ENCODE data around the gene ABCC3.

DNA sequence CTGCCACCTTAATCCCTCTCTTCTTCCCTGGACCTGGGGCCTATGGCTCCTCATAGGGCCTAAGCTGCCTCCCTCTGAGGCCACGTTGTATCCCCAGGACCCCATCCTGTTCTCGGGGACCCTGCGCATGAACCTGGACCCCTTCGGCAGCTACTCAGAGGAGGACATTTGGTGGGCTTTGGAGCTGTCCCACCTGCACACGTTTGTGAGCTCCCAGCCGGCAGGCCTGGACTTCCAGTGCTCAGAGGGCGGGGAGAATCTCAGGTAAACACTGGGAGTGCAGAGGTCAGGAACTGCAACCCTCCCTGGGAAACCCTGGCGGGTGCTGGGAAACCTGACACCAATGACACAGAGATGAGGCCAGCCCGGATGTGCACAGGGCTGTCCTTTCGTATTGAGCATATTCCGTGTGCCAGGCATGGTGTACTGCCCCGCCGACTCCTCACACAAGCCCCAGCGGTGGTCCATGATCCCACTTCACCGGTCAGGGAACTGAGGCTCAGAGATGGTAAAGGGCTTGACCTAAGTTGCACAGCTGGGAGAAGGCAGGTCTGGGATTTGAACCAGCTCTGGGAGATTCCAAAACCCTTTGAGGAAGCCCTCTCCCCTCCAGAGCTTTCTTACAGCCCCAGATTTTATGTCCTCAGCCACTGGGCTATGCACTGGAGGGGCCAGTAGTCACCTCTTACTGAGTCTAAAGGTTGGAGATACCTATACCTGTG is 50.1 kb downstream of the ABCC3 start:
- TF ChIP-seq SP2 (IDR thresholded peaks at IDR 0.05; ENCODE audit: low read length) (no peak), EP300 (IDR thresholded peaks at IDR 0.05; ENCODE audit: borderline replicate concordance in 1 of 2, low read depth in 2 of 2, low read length in 2 of 2) (no peak), ZNF274 (IDR thresholded peaks at IDR 0.05; ENCODE audit: borderline replicate concordance, extremely low read depth, low read length) (no peak), POLR2A (IDR thresholded peaks at IDR 0.05; ENCODE audit: control extremely low read depth in 1 of 2, low read depth in 2 of 2, low read length in 2 of 2) (no peak), JUN (IDR thresholded peaks at IDR 0.05; ENCODE audit: low read depth, low read length) (no peak), EZH2 (IDR thresholded peaks at IDR 0.05; ENCODE audit: low read depth, low read length, severe bottlenecking) (no peak), SRF (IDR thresholded peaks at IDR 0.05; ENCODE audit: low read depth, low read length) (no peak), GABPA (IDR thresholded peaks at IDR 0.05; ENCODE audit: borderline replicate concordance, insufficient read depth, low read length) (no peak), HDAC2 (IDR thresholded peaks at IDR 0.05; ENCODE audit: borderline replicate concordance in 1 of 2, low read depth in 2 of 2, low read length in 2 of 2) (no peak), FOSL1 (IDR thresholded peaks at IDR 0.05; ENCODE audit: insufficient read depth, low read depth, low read length) (no peak)
- TF ChIP-seq, protein P1, sequence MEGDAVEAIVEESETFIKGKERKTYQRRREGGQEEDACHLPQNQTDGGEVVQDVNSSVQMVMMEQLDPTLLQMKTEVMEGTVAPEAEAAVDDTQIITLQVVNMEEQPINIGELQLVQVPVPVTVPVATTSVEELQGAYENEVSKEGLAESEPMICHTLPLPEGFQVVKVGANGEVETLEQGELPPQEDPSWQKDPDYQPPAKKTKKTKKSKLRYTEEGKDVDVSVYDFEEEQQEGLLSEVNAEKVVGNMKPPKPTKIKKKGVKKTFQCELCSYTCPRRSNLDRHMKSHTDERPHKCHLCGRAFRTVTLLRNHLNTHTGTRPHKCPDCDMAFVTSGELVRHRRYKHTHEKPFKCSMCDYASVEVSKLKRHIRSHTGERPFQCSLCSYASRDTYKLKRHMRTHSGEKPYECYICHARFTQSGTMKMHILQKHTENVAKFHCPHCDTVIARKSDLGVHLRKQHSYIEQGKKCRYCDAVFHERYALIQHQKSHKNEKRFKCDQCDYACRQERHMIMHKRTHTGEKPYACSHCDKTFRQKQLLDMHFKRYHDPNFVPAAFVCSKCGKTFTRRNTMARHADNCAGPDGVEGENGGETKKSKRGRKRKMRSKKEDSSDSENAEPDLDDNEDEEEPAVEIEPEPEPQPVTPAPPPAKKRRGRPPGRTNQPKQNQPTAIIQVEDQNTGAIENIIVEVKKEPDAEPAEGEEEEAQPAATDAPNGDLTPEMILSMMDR (IDR thresholded peaks at IDR 0.05; ENCODE audit: control extremely low read depth in 1 of 3, insufficient read depth in 1 of 3, low read depth in 1 of 3, low read length in 3 of 3), result no peak

All from H1 (cell line).